GM18868 (cell line): ENCODE data around the gene CYTH2.

Source experiments
- ATAC-seq: cut with Tn5 transposase; IDR thresholded peaks from one replicate; pipeline ENCODE4 v1.9.1; 2021; ENCODE audit warnings: mild to moderate bottlenecking, moderate library complexity; ENCODE audit not compliant: unreplicated experiment

CYTH2 gene

GRCh38 chr19:48492925-48493717 lies 24.0 kb downstream of the CYTH2 start:
- ATAC-seq: peak; percentile 52

GRCh38 chr19:48493718-48494401 lies 24.7 kb downstream of the CYTH2 start:
- no peak for ATAC-seq

GRCh38 chr19:48495396-48495795 lies 26.2 kb downstream of the CYTH2 start:
- ATAC-seq: no peak

GRCh38 chr19:48496959-48497727 lies 28.0 kb downstream of the CYTH2 start:
- ATAC-seq: no peak

- ATAC-seq: no peak
Observed at GRCh38 chr19:48497728-48498594, 28.8 kb downstream of the CYTH2 start.

- no peak for ATAC-seq
Observed at GRCh38 chr19:48498595-48499311, 29.6 kb downstream of the CYTH2 start.

GRCh38 chr19:48499316-48500090 lies 30.3 kb downstream of the CYTH2 start:
- no peak for ATAC-seq

- ATAC-seq: no peak
Observed at GRCh38 chr19:48500830-48501493, 31.8 kb downstream of the CYTH2 start.

GRCh38 chr19:48501494-48502349 lies 32.6 kb downstream of the CYTH2 start:
- ATAC-seq: no peak

- no peak for ATAC-seq
Observed at GRCh38 chr19:48502350-48503018, 33.3 kb downstream of the CYTH2 start.

- no peak for ATAC-seq
Observed at GRCh38 chr19:48506138-48506733, 37.1 kb downstream of the CYTH2 start.

GRCh38 chr19:48507911-48508439 lies 38.8 kb downstream of the CYTH2 start:
- no peak for ATAC-seq

- no peak for ATAC-seq
Observed at GRCh38 chr19:48508729-48509411, 39.7 kb downstream of the CYTH2 start.

GRCh38 chr19:48509467-48510194 lies 40.5 kb downstream of the CYTH2 start:
- no peak for ATAC-seq
